Testis (tissue), 3 donors: Measurements from ENCODE around the gene KAT2B. TPM values are rescaled to one million over a fixed set of nuclear protein-coding genes. Genes with fewer than 3 reads are reported as not detected.

Experiments
- DNase-seq: peaks from one replicate; pipeline ENCODE4 v3.0.0-alpha.2; 2019
- H3K27ac ChIP-seq, 2 donors: fragments of 200-600 bp; sonication (generic); one replicate each; pipeline ENCODE4 v1.5.1; 2019
- H3K27me3 ChIP-seq: fragments of 200-600 bp; sonication (generic); one replicate; pipeline ENCODE4 v1.5.1; 2019
- H3K36me3 ChIP-seq: fragments of 200-600 bp; sonication (generic); one replicate; pipeline ENCODE4 v1.5.1; 2017; ENCODE audit warnings: low read depth; ENCODE audit errors: missing control alignments
- H3K4me1 ChIP-seq: fragments of 200-600 bp; sonication (generic); one replicate; pipeline ENCODE4 v1.5.1; 2019
- H3K4me3 ChIP-seq, 2 donors: fragments of 200-600 bp; sonication (generic); one replicate each; pipeline ENCODE4 v1.5.1; 2017 to 2019
- H3K9me3 ChIP-seq: fragments of 200-600 bp; sonication (generic); one replicate; pipeline ENCODE4 v1.5.1; 2017
- POLR2A ChIP-seq: fragments of 450-650 bp; IDR thresholded peaks from one replicate; pipeline ENCODE4 v1.6.1; 2017; ENCODE audit warnings: antibody characterized with exemption, mild to moderate bottlenecking, moderate library complexity
- WGBS, 2 donors: methylation state at CpG; one replicate each; pipeline ENCODE4 v1.1.5; 2018; 5-methylcytosine and 5-hydroxymethylcytosine counted together
- intact Hi-C: fragments of 100-400 bp; cut with DNase I; formaldehyde crosslinking; loops from one replicate; pipeline ENCODE4 v1.15.1; 2023; ENCODE audit warnings: low total_unique reads
- polyA plus RNA-seq: library from polyadenylated mRNA; stranded (reverse); fragments of 350-450 nt; fragmentation: Illumina TruSeq; extraction: RNeasy Lipid Tissue Mini Kit (QIAGEN cat#74804); gene quantifications from one replicate; pipeline ENCODE4 v1.2.3, GENCODE V29; 2014; ENCODE audit warnings: low read depth, low replicate concordance; ENCODE audit not compliant: insufficient read depth
- total RNA-seq, 2 donors: library from RNA; depleted of rRNA; stranded (reverse); fragments of >200 nt; gene quantifications; one replicate each; pipeline ENCODE4 v1.2.3, GENCODE V29; 2016
- TF ChIP-seq, protein P1 (sequence below), 3 experiments: fragments of 450-650 bp in 2 of 3; fragments of 200-600 bp in 1 of 3; sonication (generic) in 1 of 3; IDR thresholded peaks; one replicate each; pipeline ENCODE4 v1.5.1; 2016 to 2019; ENCODE audit warnings: antibody characterized with exemption in 3 of 3, mild to moderate bottlenecking in 2 of 3, moderate library complexity in 1 of 3

KAT2B gene
- total and polyA plus RNA-seq, 3 donors from 2014 or later, result 5.3 to 9.9 (median 6.5) TPM

- DNase-seq, result no peak
- H3K36me3 ChIP-seq, result no peaks in the 10 kb centered on the region
- no peaks in the 10 kb centered on the region for H3K27me3 ChIP-seq
- intact Hi-C loops, result no loop called here
- no peak overlapping the region for H3K27ac ChIP-seq
- TF ChIP-seq POLR2A, result no peak
- TF ChIP-seq, protein P1, sequence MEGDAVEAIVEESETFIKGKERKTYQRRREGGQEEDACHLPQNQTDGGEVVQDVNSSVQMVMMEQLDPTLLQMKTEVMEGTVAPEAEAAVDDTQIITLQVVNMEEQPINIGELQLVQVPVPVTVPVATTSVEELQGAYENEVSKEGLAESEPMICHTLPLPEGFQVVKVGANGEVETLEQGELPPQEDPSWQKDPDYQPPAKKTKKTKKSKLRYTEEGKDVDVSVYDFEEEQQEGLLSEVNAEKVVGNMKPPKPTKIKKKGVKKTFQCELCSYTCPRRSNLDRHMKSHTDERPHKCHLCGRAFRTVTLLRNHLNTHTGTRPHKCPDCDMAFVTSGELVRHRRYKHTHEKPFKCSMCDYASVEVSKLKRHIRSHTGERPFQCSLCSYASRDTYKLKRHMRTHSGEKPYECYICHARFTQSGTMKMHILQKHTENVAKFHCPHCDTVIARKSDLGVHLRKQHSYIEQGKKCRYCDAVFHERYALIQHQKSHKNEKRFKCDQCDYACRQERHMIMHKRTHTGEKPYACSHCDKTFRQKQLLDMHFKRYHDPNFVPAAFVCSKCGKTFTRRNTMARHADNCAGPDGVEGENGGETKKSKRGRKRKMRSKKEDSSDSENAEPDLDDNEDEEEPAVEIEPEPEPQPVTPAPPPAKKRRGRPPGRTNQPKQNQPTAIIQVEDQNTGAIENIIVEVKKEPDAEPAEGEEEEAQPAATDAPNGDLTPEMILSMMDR (IDR thresholded peaks at IDR 0.05), result no peak
- no peaks in the 10 kb centered on the region for H3K9me3 ChIP-seq
- no peaks in the 10 kb centered on the region for H3K4me1 ChIP-seq
- no peak overlapping the region for H3K4me3 ChIP-seq
Measured at GRCh38 chr3:20083253-20083652, 43.0 kb downstream of the KAT2B start.

DNA sequence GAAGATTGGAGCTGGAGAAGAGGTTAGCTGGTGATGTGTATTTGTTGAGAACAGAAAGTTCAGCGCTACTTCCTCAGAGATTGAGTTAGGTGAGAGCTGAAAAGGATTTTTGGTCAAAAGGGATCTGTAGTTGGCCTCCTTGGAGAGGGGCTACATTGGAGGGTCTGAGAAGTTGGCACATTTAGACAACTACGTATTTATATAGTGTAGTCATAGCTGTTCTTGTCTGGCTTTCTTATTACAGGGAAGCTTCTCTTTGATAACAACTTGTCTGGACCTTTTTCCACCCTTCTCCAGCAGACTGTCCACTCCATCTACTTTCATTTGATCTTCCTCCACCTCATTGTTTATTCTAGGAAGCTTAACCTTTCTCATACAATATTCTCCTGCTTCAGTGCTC lies 43.7 kb downstream of the KAT2B start:
- H3K27me3 ChIP-seq, result no peaks in the 10 kb centered on the region
- H3K9me3 ChIP-seq, result no peaks in the 10 kb centered on the region
- DNase-seq, result no peak
- H3K4me3 ChIP-seq, result no peak overlapping the region
- TF ChIP-seq, protein P1 (IDR thresholded peaks at IDR 0.05), result no peak
- no peak for TF ChIP-seq POLR2A
- 95 to 98% methylated on average over 2 of the region's 2 CpGs for WGBS, 2 donors
- H3K27ac ChIP-seq, result no peak overlapping the region
- H3K4me1 ChIP-seq, result no peaks in the 10 kb centered on the region
- H3K36me3 ChIP-seq, result no peaks in the 10 kb centered on the region
- intact Hi-C loops, result no loop called here

GRCh38 chr3:20091331-20092047 lies 51.2 kb downstream of the KAT2B start:
- intact Hi-C loops, result no loop called here
- WGBS, 2 donors, result 85 to 96% methylated on average over 2 of the region's 2 CpGs
- no peaks in the 10 kb centered on the region for H3K4me1 ChIP-seq
- no peaks in the 10 kb centered on the region for H3K9me3 ChIP-seq
- no peak overlapping the region for H3K4me3 ChIP-seq
- no peaks in the 10 kb centered on the region for H3K36me3 ChIP-seq
- DNase-seq, result no peak
- no peak overlapping the region for H3K27ac ChIP-seq
- TF ChIP-seq POLR2A, result no peak
- TF ChIP-seq, protein P1 (IDR thresholded peaks at IDR 0.05), result no peak
- H3K27me3 ChIP-seq, result no peaks in the 10 kb centered on the region

DNA sequence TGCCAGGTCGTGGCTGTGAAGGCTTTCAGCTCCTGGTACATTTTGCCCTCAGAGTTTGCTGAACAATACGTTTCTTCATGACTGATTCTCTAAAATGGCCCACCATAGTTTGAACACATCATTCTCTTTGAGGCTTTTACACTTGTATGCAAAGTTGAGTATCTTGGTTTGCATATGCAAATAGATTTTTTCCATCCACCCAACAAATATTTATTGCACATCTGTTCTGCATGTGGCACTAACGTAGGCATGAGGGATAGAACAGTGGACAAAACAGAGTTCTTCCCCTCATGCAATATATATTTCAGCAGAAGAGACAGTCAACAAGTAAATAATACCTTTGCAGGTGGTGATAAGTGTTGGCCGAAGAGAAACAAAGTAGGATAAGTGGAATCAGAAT lies 55.2 kb downstream of the KAT2B start:
- no peak overlapping the region for H3K27ac ChIP-seq
- no peaks in the 10 kb centered on the region for H3K9me3 ChIP-seq
- TF ChIP-seq POLR2A, result no peak
- TF ChIP-seq, protein P1 (IDR thresholded peaks at IDR 0.05), result no peak

DNA sequence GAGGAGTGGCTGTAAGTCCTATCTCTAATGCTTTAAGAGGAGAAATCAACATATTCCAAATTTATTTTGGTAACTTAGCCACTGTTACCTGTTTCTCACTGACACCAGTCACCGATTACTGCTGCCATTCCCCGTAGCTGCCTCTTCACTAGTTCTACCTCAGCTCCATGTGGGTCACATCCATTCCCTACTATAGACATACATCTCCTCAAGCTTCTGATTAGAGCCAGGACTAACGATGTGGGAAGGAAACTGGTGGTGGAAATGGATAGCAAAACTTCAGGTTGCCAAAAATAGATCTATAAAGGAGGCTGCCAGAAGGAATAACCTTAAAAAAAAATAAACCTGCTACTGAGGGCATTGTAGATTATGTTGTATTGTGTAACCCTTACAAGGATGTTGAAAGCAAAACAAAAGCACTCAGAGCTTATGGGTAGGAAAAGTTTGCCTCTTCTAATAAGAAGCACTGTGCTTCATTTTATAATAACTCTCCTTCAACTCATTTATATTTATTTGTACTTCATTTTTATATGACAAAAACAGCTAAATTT lies 56.0 kb downstream of the KAT2B start:
- H3K27me3 ChIP-seq, result no peaks in the 10 kb centered on the region
- TF ChIP-seq POLR2A, result no peak
- TF ChIP-seq, protein P1 (IDR thresholded peaks at IDR 0.05), result no peak
- H3K27ac ChIP-seq, result no peak overlapping the region
- no peaks in the 10 kb centered on the region for H3K9me3 ChIP-seq
- intact Hi-C loops, result no loop called here
- H3K4me3 ChIP-seq, result no peak overlapping the region
- 66 to 74% methylated on average over 3 of the region's 3 CpGs for WGBS, 2 donors
- no peak for DNase-seq
- H3K36me3 ChIP-seq, result no peaks in the 10 kb centered on the region
- H3K4me1 ChIP-seq, result no peaks in the 10 kb centered on the region

More for the DNA sequence above, 55.2 kb downstream of the KAT2B start:
- Histone ChIP-seq H3K27me3 (no peaks in the 10 kb centered on the region), H3K4me3 (no peak overlapping the region), H3K4me1 (no peaks in the 10 kb centered on the region), H3K36me3 (no peaks in the 10 kb centered on the region)
- intact Hi-C loops, result no loop called here
- no peak for DNase-seq
- whole genome bisulfite sequencing, 2 donors, result 95 to 96% methylated on average over 4 of the region's 4 CpGs
